22Rv1 (cell line): ENCODE measurements around the gene WHRN.

Experiments used
- CTCF ChIP-seq: fragments of 450-650 bp; IDR thresholded peaks from 2 replicates; pipeline ENCODE4 v1.5.1; 2017; ENCODE audit warnings: mild to moderate bottlenecking
- ZFX ChIP-seq: fragments of 450-650 bp; IDR thresholded peaks from 2 replicates; pipeline ENCODE4 v1.6.1; 2017; ENCODE audit warnings: antibody characterized with exemption, borderline replicate concordance

GRCh38 chr9:114472765-114473446 is 32.4 kb downstream of the WHRN start:
- TF ChIP-seq CTCF (no peak), ZFX (no peak)
